Neural cell (in vitro differentiated cells): ENCODE results near the gene RSPH1.

ENCODE experiments used
- EP300 ChIP-seq: fragments of 450-650 bp; conservative IDR thresholded peaks from 2 replicates; pipeline ENCODE4 v1.6.1; 2014; ENCODE audit warnings: antibody characterized with exemption, mild to moderate bottlenecking, moderate library complexity; ENCODE audit not compliant: poor library complexity, severe bottlenecking
- EZH2 ChIP-seq: fragments of 200-600, 300-800 bp; shearing (Covaris generic), sonication (generic); IDR thresholded peaks from 2 replicates; pipeline ENCODE4 v1.6.1; 2014; ENCODE audit warnings: antibody characterized with exemption, low read length, borderline replicate concordance, mild to moderate bottlenecking; ENCODE audit not compliant: insufficient read depth, poor library complexity, severe bottlenecking
- POLR2AphosphoS5 ChIP-seq: IDR thresholded peaks from 2 replicates; pipeline ENCODE4 v1.6.1; 2012
- RAD21 ChIP-seq: fragments of 450-650 bp; conservative IDR thresholded peaks from 2 replicates; pipeline ENCODE4 v1.6.1; 2014; ENCODE audit warnings: antibody characterized with exemption, mild to moderate bottlenecking, moderate library complexity
- TF ChIP-seq, protein P1 (sequence below): fragments of 450-650 bp; IDR thresholded peaks from 2 replicates; pipeline ENCODE4 v1.5.1; 2014; ENCODE audit warnings: antibody characterized with exemption, mild to moderate bottlenecking, moderate library complexity; ENCODE audit not compliant: poor library complexity, severe bottlenecking
- TF ChIP-seq, protein P2 (sequence below): IDR thresholded peaks from 2 replicates; pipeline ENCODE4 v1.6.1; 2012; ENCODE audit warnings: borderline replicate concordance

DNA sequence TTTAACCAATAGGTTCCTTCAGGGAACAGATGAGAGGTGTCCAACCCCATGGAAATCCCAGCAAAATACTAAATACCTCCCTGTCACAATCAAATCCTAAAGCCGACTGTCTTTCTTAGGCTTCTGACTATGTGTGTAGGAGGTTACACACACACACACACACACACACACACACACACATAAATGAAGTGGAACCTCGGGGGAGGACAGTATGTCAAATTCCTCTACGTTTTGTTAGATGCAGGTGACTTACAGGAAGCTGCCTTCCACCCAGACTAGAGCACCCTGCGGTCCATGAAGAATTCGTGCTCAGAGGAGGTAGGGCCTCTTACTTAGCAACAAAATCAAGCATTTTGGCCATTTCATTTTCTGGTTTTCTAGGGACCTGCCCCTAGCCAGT is 16.4 kb downstream of the RSPH1 start:
- TF ChIP-seq, protein P1, sequence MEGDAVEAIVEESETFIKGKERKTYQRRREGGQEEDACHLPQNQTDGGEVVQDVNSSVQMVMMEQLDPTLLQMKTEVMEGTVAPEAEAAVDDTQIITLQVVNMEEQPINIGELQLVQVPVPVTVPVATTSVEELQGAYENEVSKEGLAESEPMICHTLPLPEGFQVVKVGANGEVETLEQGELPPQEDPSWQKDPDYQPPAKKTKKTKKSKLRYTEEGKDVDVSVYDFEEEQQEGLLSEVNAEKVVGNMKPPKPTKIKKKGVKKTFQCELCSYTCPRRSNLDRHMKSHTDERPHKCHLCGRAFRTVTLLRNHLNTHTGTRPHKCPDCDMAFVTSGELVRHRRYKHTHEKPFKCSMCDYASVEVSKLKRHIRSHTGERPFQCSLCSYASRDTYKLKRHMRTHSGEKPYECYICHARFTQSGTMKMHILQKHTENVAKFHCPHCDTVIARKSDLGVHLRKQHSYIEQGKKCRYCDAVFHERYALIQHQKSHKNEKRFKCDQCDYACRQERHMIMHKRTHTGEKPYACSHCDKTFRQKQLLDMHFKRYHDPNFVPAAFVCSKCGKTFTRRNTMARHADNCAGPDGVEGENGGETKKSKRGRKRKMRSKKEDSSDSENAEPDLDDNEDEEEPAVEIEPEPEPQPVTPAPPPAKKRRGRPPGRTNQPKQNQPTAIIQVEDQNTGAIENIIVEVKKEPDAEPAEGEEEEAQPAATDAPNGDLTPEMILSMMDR, result no peak
- TF ChIP-seq RAD21 (no peak), EZH2 (no peak), EP300 (no peak), POLR2AphosphoS5 (no peak)
- TF ChIP-seq, protein P2, sequence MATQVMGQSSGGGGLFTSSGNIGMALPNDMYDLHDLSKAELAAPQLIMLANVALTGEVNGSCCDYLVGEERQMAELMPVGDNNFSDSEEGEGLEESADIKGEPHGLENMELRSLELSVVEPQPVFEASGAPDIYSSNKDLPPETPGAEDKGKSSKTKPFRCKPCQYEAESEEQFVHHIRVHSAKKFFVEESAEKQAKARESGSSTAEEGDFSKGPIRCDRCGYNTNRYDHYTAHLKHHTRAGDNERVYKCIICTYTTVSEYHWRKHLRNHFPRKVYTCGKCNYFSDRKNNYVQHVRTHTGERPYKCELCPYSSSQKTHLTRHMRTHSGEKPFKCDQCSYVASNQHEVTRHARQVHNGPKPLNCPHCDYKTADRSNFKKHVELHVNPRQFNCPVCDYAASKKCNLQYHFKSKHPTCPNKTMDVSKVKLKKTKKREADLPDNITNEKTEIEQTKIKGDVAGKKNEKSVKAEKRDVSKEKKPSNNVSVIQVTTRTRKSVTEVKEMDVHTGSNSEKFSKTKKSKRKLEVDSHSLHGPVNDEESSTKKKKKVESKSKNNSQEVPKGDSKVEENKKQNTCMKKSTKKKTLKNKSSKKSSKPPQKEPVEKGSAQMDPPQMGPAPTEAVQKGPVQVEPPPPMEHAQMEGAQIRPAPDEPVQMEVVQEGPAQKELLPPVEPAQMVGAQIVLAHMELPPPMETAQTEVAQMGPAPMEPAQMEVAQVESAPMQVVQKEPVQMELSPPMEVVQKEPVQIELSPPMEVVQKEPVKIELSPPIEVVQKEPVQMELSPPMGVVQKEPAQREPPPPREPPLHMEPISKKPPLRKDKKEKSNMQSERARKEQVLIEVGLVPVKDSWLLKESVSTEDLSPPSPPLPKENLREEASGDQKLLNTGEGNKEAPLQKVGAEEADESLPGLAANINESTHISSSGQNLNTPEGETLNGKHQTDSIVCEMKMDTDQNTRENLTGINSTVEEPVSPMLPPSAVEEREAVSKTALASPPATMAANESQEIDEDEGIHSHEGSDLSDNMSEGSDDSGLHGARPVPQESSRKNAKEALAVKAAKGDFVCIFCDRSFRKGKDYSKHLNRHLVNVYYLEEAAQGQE, result no peak
